Measurements from ENCODE around the gene EIF4G3. TPM values are rescaled to one million over a fixed set of nuclear protein-coding genes. Genes with fewer than 3 reads are reported as not detected.

The EIF4G3 gene
- total and polyA plus RNA-seq, 2 of the 8 experiments (the other 6 are each of a cell fraction or from before 2014, with no cell fraction given) = 47.5 to 66.6 TPM

- Histone ChIP-seq H4K20me1 (replicated peaks in 1 of 2; ENCODE audit: control insufficient read depth in 1 of 2, insufficient read depth in 2 of 2, low read length in 2 of 2) (peaks cover 0 to under 1% of the 10 kb centered on the region in 2 experiments), H2AK5ac (ENCODE audit: low read depth, low read length) (no peak overlapping the region), H2BK120ac (replicated peaks; ENCODE audit: low read depth, low read length) (no peak overlapping the region), H2BK5ac (ENCODE audit: low read depth, low read length) (no peak overlapping the region), H3K27me3 (replicated peaks in 1 of 4; ENCODE audit: control insufficient read depth in 3 of 4, extremely low read depth in 1 of 4, insufficient read depth in 3 of 4, low read length in 3 of 4) (no peaks in the 10 kb centered on the region), H3K27ac (ENCODE audit: low read depth, low read length) (no peak overlapping the region), H3K4me3 (ENCODE audit: extremely low read depth in 1 of 4, insufficient read depth in 2 of 4, low read depth in 3 of 4, low read length in 4 of 4) (no peak overlapping the region), H2BK12ac (ENCODE audit: low read depth, low read length) (no peak overlapping the region), H2AFZ (ENCODE audit: low read length) (no peak overlapping the region), H3K9me3 (ENCODE audit: insufficient read depth in 2 of 2, low read depth in 1 of 2, low read length in 1 of 2) (no peaks in the 10 kb centered on the region), H3K79me2 (ENCODE audit: control insufficient read depth in 1 of 2, insufficient read depth in 2 of 2, low read length in 2 of 2) (no peaks in the 10 kb centered on the region; a peak in 1 of 4 replicates), H3K18ac (ENCODE audit: extremely low read depth, low read length) (no peak overlapping the region), H3K14ac (ENCODE audit: insufficient read length) (no peak overlapping the region), H4K91ac (replicated peaks; ENCODE audit: insufficient read length, low read length) (no peak overlapping the region), H3K56ac (replicated peaks; ENCODE audit: insufficient read length, low read depth, low read length) (no peak overlapping the region), H3K9ac (replicated peaks in 1 of 4; ENCODE audit: extremely low read depth in 1 of 4, low read depth in 3 of 4, low read length in 3 of 4) (no peak overlapping the region), H3K79me1 (ENCODE audit: low read depth, low read length) (no peaks in the 10 kb centered on the region), H3K23me2 (ENCODE audit: low read depth, low read length) (no peaks in the 10 kb centered on the region), H2BK20ac (ENCODE audit: low read length) (no peak overlapping the region), H3K4ac (replicated peaks; ENCODE audit: insufficient read length, low read depth, low read length) (no peak overlapping the region), H3K36me3 (ENCODE audit: control insufficient read depth in 2 of 4, insufficient read depth in 4 of 4, low read length in 3 of 4) (no peaks in the 10 kb centered on the region), H3K23ac (ENCODE audit: insufficient read length) (no peak overlapping the region), H3K4me1 (replicated peaks in 1 of 4; ENCODE audit: control insufficient read depth in 3 of 4, insufficient read depth in 4 of 4, low read length in 3 of 4) (peaks cover 0 to 3% (median 0%) of the 10 kb centered on the region in 4 experiments; a peak in 1 of 7 replicates), H4K8ac (ENCODE audit: extremely low read depth, insufficient read depth, low read length) (no peak overlapping the region), H2BK15ac (ENCODE audit: low read length) (no peak overlapping the region), H4K5ac (ENCODE audit: insufficient read length, low read depth, low read length) (no peak overlapping the region), H3K4me2 (ENCODE audit: insufficient read depth in 1 of 2, low read depth in 2 of 2, low read length in 2 of 2) (no peak overlapping the region)
- 90% methylated on average over 5 of the region's 5 CpGs; no CpG with 5 or more reads in 1 of the 2 experiments for WGBS, 2 experiments (ENCODE audit: extremely low coverage in 1 of 2, insufficient coverage in 1 of 2, insufficient read length in 1 of 2, insufficient replicate concordance in 2 of 2, low coverage in 1 of 2, low lambda C conversion rate in 2 of 2, missing lambda C conversion rate in 1 of 2)
- DNase-seq (ENCODE audit: low read depth in 1 of 2, low spot score in 2 of 2) (no peak), FAIRE-seq (no peak)
- ChIA-PET POLR2A (ENCODE audit: partially characterized antibody) (no interaction called here), CTCF (ENCODE audit: partially characterized antibody) (interaction anchor here (1.2 kb wide), 1 partner anchor 10 kb away, joined by 3 read pairs; no protein-coding TSS in a partner anchor)
- TF ChIP-seq MAX (IDR thresholded peaks at IDR 0.05) (no peak), ATF2 (IDR thresholded peaks at IDR 0.05; ENCODE audit: low read length) (no peak), RFX5 (IDR thresholded peaks at IDR 0.05; ENCODE audit: borderline replicate concordance, low read depth, low read length) (no peak), SP2 (IDR thresholded peaks at IDR 0.05; ENCODE audit: low read length) (no peak), SIX5 (IDR thresholded peaks at IDR 0.05; ENCODE audit: low read depth, low read length) (no peak), CBX8 (IDR thresholded peaks at IDR 0.05; ENCODE audit: borderline replicate concordance, low read depth, low read length) (no peak), CHD2 (IDR thresholded peaks at IDR 0.05; ENCODE audit: low read length) (no peak)
- TF ChIP-seq, protein P1, sequence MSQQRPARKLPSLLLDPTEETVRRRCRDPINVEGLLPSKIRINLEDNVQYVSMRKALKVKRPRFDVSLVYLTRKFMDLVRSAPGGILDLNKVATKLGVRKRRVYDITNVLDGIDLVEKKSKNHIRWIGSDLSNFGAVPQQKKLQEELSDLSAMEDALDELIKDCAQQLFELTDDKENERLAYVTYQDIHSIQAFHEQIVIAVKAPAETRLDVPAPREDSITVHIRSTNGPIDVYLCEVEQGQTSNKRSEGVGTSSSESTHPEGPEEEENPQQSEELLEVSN (IDR thresholded peaks at IDR 0.05) = no peak
These were observed 182.8 kb downstream of the EIF4G3 start for GRCh38 chr1:20993716-20994575.
